ENCODE results near the gene HOXB4.

DNA sequence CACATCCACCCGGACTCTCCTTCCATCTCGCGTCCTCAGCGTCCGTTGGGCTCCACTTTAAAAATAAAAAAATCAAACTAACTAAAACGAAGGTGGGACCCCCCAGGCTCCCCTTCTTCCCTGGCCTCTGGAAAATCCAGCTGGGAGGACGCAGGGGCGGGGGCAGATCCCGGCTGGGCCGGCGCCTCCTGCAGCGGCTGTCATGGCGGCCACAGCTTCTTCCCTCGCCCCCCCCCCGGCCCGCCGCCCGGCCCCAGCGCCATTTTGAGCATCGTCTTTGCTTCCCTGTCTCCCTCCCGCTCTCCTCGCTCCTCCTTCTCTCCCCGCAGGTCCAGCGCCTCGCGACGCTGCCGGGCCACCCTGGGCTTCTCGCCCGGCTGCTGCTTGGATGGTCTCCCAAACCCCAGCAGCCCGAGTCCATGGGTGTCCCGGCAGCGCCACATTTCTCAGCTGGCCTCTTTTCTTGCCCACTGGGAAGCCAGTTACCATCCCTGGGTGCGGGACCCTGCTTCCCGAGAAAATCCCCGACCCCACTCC lies 36.5 kb downstream of the HOXB4 start:
- TF ChIP-seq CTCF (IDR thresholded peaks at IDR 0.05) (no peak), POLR2A (IDR thresholded peaks at IDR 0.05) (no peak)

Measured in lower leg skin (tissue), 3 donors.